Progenitor cell of endocrine pancreas (in vitro differentiated cells): ENCODE results near the gene PAM. TPM values are rescaled to one million over a fixed set of nuclear protein-coding genes. Genes with fewer than 3 reads are reported as not detected.

ENCODE experiments used
- DNase-seq: peaks from one replicate; pipeline ENCODE4 v3.0.0; 2021; ENCODE audit warnings: low spot score; ENCODE audit not compliant: unreplicated experiment
- H3K27ac Mint-ChIP-seq: 2 replicates; pipeline ENCODE4 v1.8.0; 2021; ENCODE audit warnings: mild to moderate bottlenecking, moderate library complexity, mixed read lengths
- H3K27me3 Mint-ChIP-seq: 2 replicates; pipeline ENCODE4 v1.8.0; 2021; ENCODE audit warnings: mixed read lengths
- H3K36me3 Mint-ChIP-seq: 2 replicates; pipeline ENCODE4 v1.8.0; 2022; ENCODE audit warnings: mixed read lengths; ENCODE audit not compliant: insufficient read depth
- H3K4me1 Mint-ChIP-seq: 2 replicates; pipeline ENCODE4 v1.8.0; 2021; ENCODE audit warnings: low read depth, mixed read lengths
- H3K4me3 Mint-ChIP-seq: 2 replicates; pipeline ENCODE4 v1.8.0; 2021; ENCODE audit warnings: low read depth, mild to moderate bottlenecking, moderate library complexity, mixed read lengths
- H3K9me3 Mint-ChIP-seq: 2 replicates; pipeline ENCODE4 v1.8.0; 2021; ENCODE audit warnings: low read depth, mixed read lengths
- CTCF ChIP-seq: fragments of 200-600 bp; sonication (generic); IDR thresholded peaks from one replicate; pipeline ENCODE4 v1.5.0; 2021; ENCODE audit warnings: antibody characterized with exemption, mild to moderate bottlenecking; ENCODE audit not compliant: unreplicated experiment
- total RNA-seq: library from RNA; stranded (reverse); gene quantifications from 2 replicates; pipeline ENCODE4 v1.2.1, GENCODE V29; 2021

PAM gene
- total RNA-seq, 1 donor from 2014 or later = 111 TPM

GRCh38 chr5:102835717-102836116 lies 80.6 kb downstream of the PAM start:
- no peak for TF ChIP-seq CTCF
- H3K27ac Mint-ChIP-seq = no peak overlapping the region
- no peaks in the 10 kb centered on the region for H3K27me3 Mint-ChIP-seq
- peaks cover under 1% of the 10 kb centered on the region for H3K36me3 Mint-ChIP-seq
- H3K9me3 Mint-ChIP-seq = peaks cover under 1% of the 10 kb centered on the region
- no peak overlapping the region for H3K4me3 Mint-ChIP-seq
- H3K4me1 Mint-ChIP-seq = peaks cover 8% of the 10 kb centered on the region
- no peak for DNase-seq

GRCh38 chr5:102841021-102841420 lies 85.9 kb downstream of the PAM start:
- Mint-ChIP-seq H3K4me1 (peaks cover 5% of the 10 kb centered on the region), H3K4me3 (no peak overlapping the region), H3K27me3 (no peaks in the 10 kb centered on the region), H3K27ac (no peak overlapping the region), H3K9me3 (no peaks in the 10 kb centered on the region), H3K36me3 (no peaks in the 10 kb centered on the region)
- no peak for DNase-seq
- no peak for TF ChIP-seq CTCF

- Mint-ChIP-seq H3K4me3 (no peak overlapping the region), H3K27ac (no peak overlapping the region), H3K9me3 (peaks cover 3% of the 10 kb centered on the region), H3K27me3 (no peaks in the 10 kb centered on the region), H3K4me1 (no peaks in the 10 kb centered on the region), H3K36me3 (peaks cover 2% of the 10 kb centered on the region)
- no peak for TF ChIP-seq CTCF
- no peak for DNase-seq
These were observed 88.9 kb downstream of the PAM start for GRCh38 chr5:102843997-102844396.

GRCh38 chr5:102845041-102845440 lies 89.9 kb downstream of the PAM start:
- Mint-ChIP-seq H3K27me3 (no peaks in the 10 kb centered on the region), H3K4me3 (no peak overlapping the region), H3K27ac (no peak overlapping the region), H3K9me3 (peaks cover 3% of the 10 kb centered on the region), H3K4me1 (no peaks in the 10 kb centered on the region), H3K36me3 (peaks cover 2% of the 10 kb centered on the region)
- TF ChIP-seq CTCF = no peak
- no peak for DNase-seq

GRCh38 chr5:102850503-102850902 lies 95.4 kb downstream of the PAM start:
- Mint-ChIP-seq H3K36me3 (peaks cover 2% of the 10 kb centered on the region), H3K9me3 (peaks cover 3% of the 10 kb centered on the region), H3K27ac (no peak overlapping the region), H3K27me3 (no peaks in the 10 kb centered on the region), H3K4me3 (no peak overlapping the region), H3K4me1 (no peaks in the 10 kb centered on the region)
- DNase-seq = no peak
- TF ChIP-seq CTCF = no peak
